Middle frontal gyrus (tissue), 1 donor: Measurements from ENCODE around the gene MKNK2.

Experiments
- DNase-seq: peaks from one replicate; pipeline ENCODE4 v3.0.0-alpha.2; 2015; ENCODE audit warnings: low spot score; ENCODE audit errors: extremely low spot score

MKNK2 gene

DNA sequence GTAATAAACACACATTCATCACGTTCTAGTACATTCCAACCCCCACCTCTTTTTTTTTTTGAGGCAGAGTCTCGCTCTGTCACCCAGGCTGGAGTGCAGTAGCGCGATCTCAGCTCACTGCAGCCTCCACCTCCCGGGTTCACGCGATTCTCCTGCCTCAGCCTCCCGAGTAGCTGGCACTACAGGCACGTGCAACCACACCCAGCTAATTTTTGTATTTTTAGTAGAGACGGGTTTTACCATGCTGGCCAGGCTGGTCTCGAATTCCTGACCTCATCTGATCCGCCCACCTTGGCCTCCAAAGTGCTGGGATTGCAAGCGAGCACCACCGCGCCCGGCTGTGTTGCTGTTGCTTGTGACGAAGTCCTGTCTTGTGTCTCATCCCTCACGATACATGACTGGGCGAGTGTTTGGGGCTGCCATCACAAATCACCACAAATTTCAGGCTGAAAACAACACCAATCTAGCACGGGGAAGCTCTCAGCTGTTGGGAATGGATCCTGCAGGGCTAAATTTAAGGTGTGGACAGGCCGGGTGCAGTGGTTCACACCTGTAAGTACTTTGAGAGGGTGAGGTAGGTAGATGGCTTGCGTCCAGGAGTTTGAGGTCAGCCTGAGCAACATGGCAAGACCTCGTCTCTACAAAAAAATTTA lies 29.4 kb upstream of the MKNK2 start:
- DNase-seq, result no peak

DNA sequence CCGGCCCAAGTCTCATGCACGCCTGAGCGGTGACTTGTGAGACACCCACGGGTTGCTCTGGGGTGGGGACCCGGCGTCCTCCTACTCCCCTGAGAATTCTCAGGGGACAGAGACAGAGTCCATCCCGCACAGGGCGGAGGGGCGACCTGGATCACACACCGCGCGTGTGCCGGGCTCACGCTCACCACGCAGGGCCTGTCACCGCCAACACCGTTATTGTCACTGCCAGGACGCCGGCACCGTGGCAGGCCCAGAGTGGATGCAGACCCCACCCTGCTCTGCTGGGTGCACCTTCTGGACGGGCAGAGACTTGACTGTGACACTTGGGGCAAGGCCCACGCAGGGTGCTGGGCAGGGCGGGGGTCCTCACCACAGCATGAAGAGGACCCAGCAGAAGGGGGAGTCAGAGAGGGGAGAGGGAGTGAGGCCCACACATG lies 28.8 kb upstream of the MKNK2 start:
- DNase-seq, result no peak

DNA sequence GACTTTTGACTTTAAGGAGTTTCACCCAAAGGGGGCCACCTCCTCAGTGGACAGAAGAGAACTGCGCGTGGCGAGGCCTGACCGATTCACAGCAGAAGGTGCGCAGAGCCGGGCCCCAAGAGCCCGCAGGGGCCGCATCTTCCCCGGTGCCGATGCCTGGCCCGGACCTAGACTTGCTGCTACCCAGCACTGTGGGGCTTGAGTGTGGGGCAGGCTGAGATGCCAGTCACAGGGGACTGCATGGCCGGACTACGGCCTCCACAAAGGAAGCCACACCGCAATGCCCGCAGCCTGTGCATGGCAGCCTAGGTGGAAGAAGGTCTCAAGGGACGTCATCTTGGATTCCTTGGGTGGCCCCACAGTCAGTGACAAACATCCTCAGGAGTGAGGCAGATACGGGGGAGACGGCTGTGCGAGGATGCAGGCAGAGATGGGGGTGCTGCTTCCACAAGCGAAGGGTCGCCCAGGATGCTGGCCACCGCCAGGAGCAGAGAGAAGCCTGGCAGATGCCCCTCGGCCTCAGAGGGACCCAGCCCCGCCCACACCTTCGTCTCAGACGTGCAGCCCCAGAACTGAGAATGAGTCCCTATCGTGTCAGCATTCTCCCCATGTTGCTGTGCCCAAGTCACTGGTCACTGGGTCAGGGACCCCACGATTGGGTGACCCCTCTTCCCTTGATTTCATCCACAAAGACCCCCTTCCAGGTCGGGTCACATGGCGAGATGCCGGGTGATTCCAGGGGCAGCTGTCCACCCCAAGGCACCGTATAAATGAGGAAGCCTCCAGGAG lies 28.2 kb upstream of the MKNK2 start:
- no peak for DNase-seq

DNA sequence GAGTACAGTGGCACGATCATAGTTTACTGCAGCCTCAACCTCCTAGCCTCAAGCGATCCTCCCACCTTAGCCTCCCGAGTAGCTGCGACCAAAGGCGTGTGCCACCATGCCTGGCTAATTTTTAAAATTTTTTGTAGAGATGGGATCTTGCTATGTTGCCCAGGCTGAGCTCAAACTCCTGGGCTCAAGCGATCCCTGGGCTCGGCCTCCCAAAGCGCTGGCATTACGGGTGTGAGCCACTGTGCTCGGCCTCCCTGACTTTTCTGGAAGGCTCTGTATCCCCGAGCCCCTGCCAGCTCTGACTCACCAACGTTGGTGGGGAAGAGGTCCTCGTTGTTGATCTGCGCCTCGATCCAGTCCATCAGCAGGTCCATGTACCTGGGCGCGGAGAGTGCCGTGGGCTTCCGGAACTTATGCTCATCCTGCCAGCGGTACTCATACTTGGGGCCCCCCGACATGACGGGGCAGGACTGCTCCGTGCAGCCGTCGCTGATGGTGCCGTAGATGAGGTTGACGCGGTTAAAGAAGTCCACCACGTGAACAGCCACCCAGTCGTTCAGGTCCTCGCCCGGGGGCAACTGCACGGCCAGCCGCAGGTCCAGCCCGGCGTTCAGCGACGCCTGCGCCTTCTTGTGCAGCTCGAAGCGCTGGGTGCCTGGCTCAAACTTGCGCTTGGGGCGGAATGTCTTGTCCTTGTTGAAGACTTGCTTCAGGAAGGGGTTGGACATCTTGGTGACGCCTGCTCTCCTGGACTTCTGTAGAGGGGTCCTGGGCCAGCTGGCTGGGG lies 27.0 kb upstream of the MKNK2 start:
- DNase-seq, result no peak

DNA sequence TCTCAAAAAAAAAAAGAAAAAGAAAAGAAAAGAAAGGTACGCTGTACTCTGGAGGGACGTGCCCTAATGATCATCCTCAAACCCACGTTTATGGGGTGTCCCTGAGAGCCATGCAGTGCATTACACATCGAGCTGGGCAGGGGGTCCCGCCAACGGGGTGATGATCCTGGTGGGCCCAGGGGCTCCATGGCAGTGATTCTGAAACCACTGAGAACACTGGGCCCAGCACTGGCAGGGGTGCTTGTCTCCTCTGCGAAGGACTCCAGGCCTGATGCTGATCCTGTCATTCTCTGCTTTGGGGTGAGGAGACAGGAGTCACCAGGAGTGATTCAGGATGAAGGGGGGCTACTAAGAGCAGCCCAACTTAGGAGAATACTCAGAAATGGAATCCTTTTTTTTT lies 26.4 kb upstream of the MKNK2 start:
- no peak for DNase-seq

DNA sequence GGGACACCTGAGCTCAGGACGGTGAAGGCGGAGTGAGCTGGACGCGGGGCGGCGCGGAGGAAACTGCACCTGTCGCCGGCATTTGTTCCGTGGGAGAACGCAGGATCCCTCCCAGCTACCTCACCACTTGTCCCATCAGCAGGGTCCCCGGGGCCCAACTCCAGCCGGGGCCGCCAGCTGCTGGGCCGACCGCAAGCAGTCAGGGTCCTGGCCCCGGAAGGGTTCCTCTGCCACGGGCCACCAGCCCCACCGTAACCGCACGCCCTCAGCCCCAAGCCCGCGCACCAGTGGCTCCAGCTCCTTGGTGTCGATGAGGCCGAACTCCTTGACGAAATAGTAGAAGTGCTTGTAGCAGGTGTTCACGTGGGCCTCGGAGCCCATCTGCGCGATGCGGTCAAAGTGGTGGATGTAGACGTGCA lies 25.5 kb upstream of the MKNK2 start:
- DNase-seq, result no peak

DNA sequence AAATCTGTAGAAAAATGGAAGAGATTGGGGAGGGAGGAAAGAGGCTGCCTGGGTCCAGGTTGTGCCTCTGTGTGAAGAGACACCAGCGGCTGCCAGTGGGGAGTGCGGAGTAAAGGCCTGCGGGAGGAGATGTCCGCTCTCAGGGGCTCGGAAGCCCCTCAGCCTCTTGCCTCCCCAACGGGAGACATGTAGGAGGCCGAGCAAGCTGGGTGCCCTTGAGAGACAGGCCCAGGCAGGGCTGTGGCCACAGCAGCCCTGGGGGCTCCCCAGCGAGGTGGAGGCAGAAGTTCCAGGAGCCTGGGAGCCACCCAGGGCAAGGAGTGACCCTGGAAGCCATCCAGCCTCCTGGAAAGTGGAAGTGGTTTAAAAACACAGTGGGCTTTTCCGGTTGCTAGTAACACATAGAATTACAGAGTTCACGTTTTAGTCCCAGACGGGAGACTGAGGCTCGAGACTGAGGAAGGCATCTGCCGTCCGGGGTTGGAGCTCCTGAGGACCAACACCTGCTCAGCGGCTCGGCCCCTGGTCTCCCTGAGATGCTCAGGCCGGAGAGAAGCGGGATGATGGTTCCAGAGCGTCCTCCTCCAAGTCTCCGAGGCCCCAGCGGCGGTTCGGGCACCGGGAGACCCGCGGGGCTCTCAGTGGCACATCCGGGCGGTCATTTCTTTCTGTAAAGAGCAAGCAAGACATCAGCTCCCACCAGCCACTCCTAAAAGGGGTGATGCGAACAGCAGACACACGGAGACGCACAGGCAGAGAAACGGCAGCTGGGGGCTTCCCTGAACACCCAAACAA lies 21.9 kb upstream of the MKNK2 start:
- DNase-seq, result no peak

DNA sequence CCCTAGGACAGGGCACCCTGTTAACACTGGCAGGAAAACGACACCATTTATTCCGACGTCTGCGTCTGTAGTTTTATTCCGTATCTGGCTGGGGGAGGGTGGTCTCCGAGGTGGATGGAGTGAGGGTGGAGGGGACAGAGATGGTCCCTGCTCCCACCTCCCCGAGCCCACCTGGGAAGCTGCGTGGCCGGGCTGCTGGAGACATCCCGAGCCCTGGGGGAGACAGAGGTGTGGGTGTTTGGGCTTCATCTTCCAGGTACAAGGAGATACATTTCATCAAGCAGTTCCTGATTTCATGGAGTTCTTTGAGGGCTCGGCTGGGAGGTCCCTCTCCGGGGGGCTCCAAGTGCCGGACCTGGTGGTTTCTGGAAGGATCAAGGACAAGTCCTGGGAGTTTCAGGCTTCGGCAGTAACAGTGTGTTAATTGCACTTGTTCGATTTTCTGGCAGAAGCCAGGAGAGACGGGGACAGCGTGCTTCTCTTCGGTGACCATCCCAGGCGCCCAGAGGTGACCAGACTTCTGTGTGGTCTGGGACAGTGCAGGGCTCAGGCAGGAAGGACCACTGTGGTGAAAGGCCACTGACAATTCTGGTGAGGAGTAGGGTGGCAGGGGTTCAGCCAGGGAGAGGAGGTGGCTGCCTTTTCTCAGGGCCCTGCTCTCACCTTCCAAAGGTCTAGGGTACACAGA lies 20.1 kb upstream of the MKNK2 start:
- no peak for DNase-seq

DNA sequence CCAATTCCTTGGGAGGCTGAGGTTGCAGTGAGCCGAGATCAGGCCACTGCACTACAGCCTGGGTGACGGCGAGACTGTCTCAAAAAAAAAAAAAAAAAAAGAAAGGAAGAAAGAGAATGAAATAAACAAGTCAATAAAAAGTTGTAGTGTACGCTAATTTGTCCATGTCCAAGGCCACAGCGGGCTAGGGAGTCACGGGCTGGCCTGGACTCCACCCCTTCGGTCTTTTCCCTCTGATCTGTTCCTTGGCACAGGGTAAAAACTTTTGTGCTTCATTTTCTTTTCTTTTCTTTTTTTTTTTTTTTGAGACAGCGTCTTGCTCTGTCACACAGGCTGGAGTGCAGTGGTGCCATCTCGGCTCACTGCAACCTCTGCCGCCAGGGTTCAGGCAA lies 19.4 kb upstream of the MKNK2 start:
- DNase-seq, result no peak

DNA sequence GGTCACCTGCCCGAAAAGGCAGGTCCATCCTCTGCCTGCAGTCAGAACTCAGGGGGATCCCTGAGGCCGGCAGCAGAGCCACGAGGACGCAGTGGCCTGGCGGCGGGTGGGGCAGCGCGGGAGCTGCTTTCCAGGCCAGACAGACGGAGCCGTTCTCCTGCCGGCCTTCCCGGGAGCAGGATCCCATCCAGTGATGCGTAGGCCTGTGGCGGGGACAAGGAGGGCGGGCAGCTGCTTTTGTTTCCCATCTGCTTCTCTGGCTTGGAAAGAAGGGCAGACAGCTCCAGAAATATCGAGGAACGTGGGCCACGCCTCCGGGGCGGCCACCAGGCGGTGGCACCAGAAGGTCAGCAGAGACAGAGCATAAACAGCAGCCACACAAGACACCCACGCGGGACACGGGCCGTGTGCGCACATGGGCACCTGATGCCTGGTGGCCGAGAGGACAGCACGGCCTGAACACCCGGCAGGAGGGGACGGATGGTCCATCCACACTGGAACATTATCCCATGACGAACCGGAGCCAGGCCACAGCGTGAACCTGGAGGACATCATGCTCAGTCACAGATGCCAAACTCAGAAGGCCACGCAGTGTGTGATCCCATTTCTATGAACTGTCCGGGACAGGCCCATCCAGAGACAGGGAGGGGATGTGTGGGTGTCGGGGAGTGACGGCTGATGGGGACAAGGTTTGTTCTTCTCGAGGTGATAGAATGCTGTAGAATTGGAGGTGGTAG lies 13.9 kb upstream of the MKNK2 start:
- DNase-seq, result no peak

DNA sequence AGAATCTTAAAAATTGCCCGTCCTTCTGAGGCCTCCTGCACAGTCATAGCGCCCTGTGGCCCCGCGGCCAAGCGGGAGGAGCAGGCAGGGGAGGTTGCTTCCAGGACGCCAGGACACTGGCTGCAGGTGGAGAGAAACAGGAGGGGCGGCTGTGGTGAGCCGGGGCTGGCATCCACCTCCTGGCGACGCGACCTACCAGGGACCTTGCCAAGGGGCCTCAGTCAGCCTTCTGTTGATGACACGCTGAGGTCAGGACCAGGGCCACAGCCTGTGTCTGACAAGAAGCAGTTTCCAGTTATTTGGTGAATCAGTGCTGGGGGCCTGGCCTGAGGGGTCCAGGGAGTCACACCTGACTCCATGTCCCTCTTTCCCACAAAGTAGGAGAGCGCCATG lies 13.3 kb upstream of the MKNK2 start:
- no peak for DNase-seq

DNA sequence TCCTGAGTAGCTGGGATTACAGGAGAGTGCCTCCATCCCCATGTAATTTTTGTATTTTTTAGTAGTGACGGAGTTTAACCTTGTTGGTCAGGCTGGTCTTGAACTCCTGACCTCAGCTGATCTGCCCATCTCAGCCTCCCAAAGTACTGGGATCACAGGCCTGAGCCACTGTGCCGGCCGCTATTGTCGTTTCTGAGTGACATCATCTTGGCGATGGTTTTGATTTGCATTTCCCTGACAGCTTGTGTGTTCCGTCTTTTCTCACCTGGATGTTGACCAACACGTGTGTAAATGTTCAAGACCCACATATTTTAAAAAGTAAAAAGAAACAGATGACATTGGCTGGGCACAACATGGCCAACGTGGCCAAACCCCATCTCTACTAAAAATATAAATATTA lies 12.8 kb upstream of the MKNK2 start:
- DNase-seq, result no peak

DNA sequence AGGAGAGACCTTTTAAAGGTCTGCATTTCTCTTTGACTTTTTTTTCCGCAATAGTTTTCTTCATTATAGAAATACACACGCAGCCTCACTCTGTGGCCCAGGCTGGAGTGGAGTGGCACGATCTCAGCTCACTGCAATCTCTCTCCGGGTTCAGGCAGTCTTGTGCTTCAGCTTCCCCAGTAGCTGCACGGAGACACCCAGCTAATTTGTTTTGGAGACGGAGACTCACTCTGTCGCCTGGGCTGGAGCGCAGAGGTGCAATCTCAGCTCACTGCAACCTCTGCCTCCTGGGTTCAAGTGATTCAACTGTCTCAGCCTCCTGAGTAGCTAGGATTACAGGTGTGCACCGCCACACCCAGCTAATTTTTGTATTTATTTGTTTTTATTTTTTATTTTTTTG lies 11.7 kb upstream of the MKNK2 start:
- no peak for DNase-seq

DNA sequence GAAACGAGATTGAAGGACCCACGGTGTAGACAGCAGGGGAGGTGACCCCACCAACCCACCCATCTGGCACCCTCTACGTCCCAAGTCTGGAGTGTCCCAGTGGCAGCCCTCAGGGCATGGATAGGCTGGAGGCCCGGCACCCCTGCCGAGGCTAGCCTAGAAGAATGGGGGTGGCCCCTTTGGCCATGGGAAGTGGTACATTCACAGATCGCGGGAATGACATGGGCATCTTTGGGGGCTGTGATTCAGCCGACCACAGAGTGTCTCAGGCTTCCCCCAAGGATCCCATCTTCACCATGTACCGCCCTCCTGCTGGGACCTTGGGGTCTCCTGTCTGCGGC lies 11.3 kb upstream of the MKNK2 start:
- no peak for DNase-seq

DNA sequence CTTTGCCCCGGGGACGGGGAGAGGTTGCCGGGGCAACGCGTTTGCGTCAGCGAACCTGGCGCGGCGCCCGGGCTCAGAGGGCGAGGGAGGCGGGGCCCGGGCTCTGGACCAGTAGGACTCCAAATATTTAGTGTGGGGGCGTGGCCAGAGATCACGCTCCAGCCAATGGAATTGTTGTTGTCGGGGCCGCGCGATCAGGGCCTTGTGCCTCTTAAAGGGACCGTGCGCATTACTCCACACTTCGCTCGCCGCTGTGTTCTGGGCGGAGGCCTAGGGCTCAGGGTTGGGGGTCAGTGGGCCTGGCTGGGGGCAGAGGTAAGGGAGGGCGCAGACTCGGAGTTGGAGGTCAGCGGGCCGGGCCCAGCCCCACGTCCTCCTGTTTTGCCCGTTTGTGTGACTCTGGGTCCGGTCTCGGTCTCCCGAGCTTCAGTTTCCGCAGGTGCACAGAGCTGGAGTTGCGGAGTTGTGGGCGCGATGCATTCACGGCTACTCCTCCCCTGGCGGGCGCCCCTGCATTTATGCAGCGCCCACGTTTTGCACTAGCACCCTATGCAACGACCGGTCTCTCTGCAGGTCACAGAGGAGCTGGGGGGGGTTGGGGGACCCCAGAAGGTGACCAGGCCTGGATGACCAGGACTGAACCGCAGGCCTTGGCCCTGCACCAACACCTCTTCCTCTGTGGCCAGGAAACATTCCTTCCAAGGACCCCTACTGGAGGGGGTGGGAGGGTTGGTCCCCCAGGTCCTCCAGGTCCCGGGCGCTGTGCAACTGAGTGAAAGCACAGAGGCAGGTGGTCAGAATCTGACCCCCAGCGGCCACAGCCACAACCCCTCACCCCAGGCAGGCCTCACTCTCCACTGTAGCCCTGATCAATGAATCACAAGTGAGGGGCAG lies 10.7 kb upstream of the MKNK2 start:
- peak; percentile 95 for DNase-seq

DNA sequence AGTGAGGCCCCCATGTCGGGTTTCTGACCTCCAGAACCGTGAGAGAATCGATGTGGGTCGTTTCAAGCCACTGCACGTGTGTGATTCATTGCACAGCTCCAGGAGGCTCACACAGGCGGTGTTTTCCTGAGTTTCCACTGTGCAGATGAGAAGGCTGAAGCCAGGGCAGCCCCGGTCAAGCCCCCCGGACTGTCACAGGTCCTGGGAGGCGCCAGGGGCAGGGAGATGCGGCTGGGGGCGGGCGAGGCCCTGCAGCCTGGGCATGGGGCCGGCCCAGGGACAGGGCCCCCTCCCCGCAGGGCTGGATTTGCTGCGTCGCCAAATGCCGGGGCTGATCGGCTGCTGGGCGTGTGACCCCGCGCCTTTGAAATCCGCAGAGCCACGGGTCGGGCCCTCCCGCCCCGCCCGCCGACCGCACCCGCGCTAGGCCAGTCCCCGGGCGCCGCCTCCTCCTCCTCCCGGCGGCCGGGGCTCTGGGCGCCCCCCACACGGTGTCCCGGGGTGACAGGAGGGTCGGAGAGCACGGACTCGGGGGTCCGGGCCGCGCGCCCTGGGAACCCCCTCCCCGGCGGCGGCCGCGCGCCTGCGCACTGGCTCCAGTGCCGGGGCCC lies 9.9 kb upstream of the MKNK2 start:
- no peak for DNase-seq

DNA sequence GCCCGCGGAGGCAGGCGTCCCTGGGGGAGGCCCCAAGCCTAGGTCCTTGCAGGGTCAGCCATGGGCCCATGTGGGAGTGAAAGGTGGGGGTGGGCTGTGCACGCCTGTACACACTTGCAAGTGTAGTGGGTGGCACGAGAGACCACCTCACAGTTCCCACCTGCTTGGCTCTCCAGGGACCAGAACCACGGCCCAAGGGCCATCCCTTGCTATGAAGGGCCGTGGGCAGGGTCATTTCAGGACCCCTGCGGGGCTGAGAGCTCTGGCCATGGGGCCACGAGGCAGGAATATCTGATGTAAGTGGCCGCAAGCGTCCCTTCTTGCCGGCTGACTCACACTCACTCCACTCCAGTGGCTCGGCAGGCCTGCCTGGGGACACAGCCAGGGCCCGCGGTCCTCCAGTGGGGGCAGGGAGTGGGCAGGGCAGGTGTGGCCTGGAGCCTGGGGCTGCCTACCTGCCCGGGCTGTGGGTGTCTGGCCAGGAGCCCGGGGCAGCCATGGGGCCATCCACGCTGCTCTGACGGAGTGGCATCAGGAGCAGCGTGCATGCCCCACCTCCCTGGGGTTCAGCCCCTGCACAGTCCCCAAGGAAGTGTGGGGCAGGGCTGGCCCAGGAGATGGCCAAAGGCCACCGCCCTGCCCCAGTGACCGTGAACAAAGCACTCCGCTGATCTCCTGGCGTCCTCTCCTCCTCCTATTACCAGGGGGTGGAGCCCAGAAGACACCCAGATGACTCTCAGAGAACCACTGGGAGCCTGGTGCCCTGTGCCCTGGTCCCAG lies 8.6 kb upstream of the MKNK2 start:
- DNase-seq, result no peak
